LNCAP (cell line): Measurements from ENCODE around the gene ZNF32.

Source experiments
- CTCF ChIP-seq: fragments of 450-650 bp; IDR thresholded peaks from 2 replicates; pipeline ENCODE4 v1.5.1; 2017; ENCODE audit warnings: mild to moderate bottlenecking

Gene ZNF32

DNA sequence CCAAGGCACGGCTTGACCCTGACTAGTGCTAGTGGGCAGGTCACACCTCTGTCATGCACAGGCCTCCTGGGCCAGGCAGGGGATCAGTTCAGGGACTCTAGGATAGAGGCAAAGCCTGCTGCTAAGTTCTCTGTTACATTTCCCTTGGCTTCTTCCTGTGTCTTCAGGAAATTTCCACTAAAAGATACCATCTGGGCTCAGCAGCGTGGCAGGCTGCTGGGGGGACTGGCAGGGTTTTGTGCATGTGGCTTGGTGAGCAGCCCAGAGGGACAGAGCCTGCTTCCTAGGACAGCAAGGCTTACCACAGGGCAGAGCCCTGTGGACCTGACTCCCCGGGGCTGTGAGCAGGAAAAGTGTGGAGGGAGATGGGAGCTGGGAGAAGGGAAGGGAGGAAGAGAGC lies 20.7 kb upstream of the ZNF32 start:
- no peak for TF ChIP-seq CTCF

DNA sequence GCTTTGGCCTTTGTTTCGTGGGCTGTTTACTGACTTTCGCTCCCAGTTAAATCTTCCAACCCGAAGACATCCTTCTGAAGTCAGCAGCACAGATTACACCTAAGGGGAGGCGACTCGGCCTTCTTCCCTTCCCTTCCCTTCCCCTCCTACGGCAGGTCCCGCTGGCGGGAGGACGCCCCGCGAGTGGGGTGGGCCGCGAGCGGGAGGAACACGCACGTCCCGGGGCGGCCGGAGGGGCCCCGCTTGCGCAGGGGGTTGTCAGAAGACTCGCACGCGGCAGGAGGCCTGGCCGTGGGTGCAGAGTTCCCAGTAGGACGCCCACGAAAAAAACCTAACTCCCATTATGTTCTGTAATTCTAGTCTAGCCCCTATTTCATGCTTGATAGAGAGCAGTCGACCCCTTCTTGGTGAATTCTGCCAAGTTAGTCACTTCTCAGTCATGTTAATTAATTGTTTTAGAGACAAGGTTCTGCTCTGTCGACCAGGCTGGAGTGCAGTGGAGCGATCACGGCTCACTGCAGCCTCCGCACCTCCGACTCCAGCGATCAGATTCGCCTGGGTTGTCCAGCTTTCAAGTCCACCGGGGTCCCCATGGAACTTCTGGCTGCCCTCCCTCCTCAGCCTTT lies 19.2 kb upstream of the ZNF32 start:
- TF ChIP-seq CTCF, result no peak

GRCh38 chr10:43667317-43667731 lies 18.6 kb upstream of the ZNF32 start:
- no peak for TF ChIP-seq CTCF

DNA sequence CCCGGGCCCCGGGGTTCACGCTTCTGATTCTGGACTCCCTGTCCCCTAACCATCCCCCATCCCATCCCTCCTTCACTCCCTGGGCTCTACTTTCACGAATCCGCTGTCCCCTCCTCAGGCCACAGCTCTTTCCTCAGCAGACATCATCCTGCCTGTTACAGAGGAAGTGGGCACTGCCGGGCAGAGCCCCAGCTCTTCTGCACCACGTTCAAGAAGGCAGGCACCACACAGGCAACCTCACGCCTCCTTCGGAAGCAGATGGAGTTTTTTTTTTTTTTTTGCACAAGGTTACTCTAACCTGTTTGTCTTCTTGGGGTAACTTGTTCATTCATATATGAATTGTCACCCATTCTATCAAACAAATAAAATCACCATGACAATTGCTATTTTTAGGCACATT lies 17.9 kb upstream of the ZNF32 start:
- TF ChIP-seq CTCF, result no peak

- no peak for TF ChIP-seq CTCF
Measured at GRCh38 chr10:43665054-43665453, 16.4 kb upstream of the ZNF32 start.

DNA sequence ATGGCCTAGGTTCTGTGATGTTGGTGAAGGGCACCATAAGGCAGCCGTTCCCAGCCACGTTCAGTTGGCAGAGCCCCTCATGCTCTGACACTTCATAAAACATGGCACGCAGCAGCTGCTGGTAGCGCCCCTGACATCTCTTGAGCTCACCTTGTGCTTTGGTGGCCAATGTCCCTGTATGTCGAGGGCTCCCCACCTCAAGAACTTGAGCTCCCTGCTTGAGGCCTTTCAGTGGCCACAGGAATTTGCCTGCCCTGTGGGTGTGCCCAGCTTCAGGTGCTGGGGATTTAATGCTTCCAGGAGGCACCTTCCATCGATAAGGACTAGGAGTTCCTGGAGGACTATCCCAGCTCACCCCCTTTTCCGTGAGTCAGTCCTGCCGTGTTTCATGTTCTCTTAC lies 9.5 kb upstream of the ZNF32 start:
- TF ChIP-seq CTCF, result no peak

GRCh38 chr10:43655311-43655710 lies 6.6 kb upstream of the ZNF32 start:
- TF ChIP-seq CTCF, result no peak

GRCh38 chr10:43653746-43654145 lies 5.1 kb upstream of the ZNF32 start:
- TF ChIP-seq CTCF, result no peak
